Mucosa of stomach (tissue), 1 donor: ENCODE measurements around the gene EHMT1.

Source experiments
- H3K27me3 ChIP-seq: one replicate; pipeline ENCODE4 v1.7.0; 2013; ENCODE audit warnings: mild to moderate bottlenecking, low read length; ENCODE audit not compliant: control insufficient read depth, insufficient read depth
- H3K36me3 ChIP-seq: one replicate; pipeline ENCODE4 v1.7.0; 2013; ENCODE audit warnings: low read length; ENCODE audit not compliant: control insufficient read depth, insufficient read depth
- H3K4me1 ChIP-seq: one replicate; pipeline ENCODE4 v1.7.0; 2013; ENCODE audit warnings: mild to moderate bottlenecking, low read length; ENCODE audit not compliant: control insufficient read depth, insufficient read depth
- H3K4me3 ChIP-seq: one replicate; pipeline ENCODE4 v1.7.0; 2013; ENCODE audit warnings: low read length
- H3K9ac ChIP-seq: one replicate; pipeline ENCODE4 v1.7.0; 2013; ENCODE audit warnings: mild to moderate bottlenecking, low read length, moderate library complexity
- H3K9me3 ChIP-seq: one replicate; pipeline ENCODE4 v1.7.0; 2013; ENCODE audit warnings: mild to moderate bottlenecking, low read length, moderate library complexity; ENCODE audit not compliant: control insufficient read depth
- donor health status: Pancreatic carcinoma.

The EHMT1 gene

GRCh38 chr9:137828527-137829259 is 209.9 kb downstream of the EHMT1 start:
- Histone ChIP-seq H3K4me1 (no peaks in the 10 kb centered on the region), H3K27me3 (no peaks in the 10 kb centered on the region), H3K9ac (no peak overlapping the region), H3K36me3 (no peaks in the 10 kb centered on the region), H3K4me3 (no peak overlapping the region), H3K9me3 (no peaks in the 10 kb centered on the region)

- H3K9me3 ChIP-seq = no peaks in the 10 kb centered on the region
- no peak overlapping the region for H3K4me3 ChIP-seq
- no peaks in the 10 kb centered on the region for H3K36me3 ChIP-seq
- no peaks in the 10 kb centered on the region for H3K4me1 ChIP-seq
- no peak overlapping the region for H3K9ac ChIP-seq
- H3K27me3 ChIP-seq = no peaks in the 10 kb centered on the region
Observed at GRCh38 chr9:137829260-137829996, 210.6 kb downstream of the EHMT1 start.

DNA sequence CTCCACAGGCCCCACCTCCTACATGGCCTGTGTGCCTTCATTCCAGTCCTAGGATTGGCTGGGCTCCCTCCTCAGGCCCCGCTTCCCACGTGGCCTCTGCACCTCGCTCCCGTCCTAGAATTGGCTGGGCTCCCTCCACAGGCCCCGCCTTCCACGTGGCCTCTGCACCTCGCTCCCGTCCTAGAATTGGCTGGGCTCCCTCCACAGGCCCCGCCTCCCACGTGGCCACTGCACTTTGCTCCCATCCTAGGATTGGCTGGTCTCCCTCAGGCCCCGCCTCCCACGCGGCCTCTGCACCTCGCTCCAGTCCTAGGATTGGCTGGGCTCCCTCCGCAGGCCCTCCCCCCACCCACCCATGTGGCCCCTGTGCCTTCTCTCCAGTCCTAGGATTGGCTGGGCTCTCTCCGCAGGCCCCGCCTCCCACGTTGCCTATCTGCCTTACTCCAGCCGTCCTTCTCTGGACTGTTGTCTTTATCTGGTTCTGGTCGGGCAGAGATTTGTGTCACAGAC is 213.4 kb downstream of the EHMT1 start:
- Histone ChIP-seq H3K27me3 (no peaks in the 10 kb centered on the region), H3K36me3 (no peaks in the 10 kb centered on the region), H3K9ac (no peak overlapping the region), H3K4me1 (no peaks in the 10 kb centered on the region), H3K4me3 (no peak overlapping the region), H3K9me3 (no peaks in the 10 kb centered on the region)

DNA sequence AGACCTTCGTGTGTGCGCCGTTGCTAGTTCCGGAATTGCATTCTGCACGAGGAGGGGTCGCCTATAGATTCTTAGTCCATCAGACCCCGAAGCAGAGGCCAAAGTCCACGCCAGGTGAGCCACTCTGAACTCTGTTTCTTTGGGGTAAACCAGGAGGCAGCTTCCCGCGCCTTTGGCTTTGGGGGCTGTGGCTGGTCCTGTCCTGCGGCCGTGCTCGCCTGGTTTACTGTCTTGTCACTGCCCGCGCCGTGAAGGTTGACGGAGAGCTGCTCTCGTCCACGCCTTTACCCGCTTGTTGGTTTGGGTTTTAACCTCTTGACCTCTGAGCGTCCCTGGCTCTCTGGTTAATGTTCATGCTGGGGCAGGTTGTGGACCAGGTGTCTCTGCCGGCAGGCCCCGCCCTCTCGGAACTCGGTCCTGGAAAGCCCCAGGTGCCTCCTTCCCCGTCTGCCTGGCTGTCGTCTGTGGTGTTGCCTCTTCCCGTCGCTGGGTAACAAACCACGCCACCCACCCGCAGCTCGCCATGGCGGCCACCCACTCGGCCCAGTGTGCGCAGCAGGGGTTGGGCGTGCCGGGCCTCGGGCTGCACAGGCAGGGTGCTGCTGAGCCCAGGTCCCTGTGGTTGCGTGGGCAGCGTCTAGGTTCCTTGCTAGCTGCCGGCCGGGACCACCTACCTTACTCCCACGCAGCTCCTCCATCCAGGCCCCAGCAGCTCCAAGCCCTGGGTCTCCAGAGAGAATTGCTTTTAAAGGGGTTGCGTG is 214.2 kb downstream of the EHMT1 start:
- Histone ChIP-seq H3K36me3 (no peaks in the 10 kb centered on the region), H3K9me3 (no peaks in the 10 kb centered on the region), H3K27me3 (no peaks in the 10 kb centered on the region), H3K9ac (no peak overlapping the region), H3K4me1 (no peaks in the 10 kb centered on the region), H3K4me3 (no peak overlapping the region)

DNA sequence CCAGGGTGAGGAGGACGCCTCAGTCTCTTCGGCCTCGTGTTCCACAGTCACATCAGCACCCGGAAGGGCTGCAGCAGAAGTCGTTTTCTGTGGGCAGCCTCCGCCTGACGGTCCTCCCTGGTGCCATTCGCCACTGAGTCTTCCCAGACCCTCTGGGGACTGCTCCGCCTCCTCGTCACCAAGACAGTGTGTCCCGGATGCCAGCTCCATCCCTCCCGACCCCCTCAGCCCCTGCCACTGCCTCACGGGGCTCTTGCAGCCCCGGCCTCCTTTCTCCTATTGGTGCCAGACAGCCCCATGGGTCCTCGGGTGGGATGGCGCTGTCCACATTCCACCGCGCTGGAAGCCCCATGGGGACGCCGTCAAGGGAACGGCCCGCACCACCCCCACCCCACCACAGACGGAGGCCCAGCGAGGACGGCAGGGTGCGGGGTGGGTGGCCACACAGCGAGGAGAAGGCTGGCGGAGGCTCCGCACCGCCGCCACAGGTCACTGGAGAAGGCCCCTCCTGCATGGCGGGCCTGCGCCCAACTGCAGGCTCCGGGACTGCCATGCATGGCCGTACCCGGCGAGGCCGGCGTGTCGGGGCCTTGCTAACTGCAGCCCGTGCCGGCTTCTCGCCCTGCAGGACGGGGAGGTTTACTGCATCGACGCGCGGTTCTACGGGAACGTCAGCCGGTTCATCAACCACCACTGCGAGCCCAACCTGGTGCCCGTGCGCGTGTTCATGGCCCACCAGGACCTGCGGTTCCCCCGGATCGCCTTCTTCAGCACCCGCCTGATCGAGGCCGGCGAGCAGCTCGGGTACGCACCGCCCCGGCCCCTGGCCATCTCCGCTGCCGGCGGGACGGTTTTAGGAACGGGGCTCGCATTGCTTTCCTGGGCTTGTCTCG is 215.2 kb downstream of the EHMT1 start:
- Histone ChIP-seq H3K4me3 (no peak overlapping the region), H3K9me3 (no peaks in the 10 kb centered on the region), H3K36me3 (no peaks in the 10 kb centered on the region)

GRCh38 chr9:137834846-137835546 is 216.2 kb downstream of the EHMT1 start:
- H3K4me1 ChIP-seq = no peaks in the 10 kb centered on the region
- no peak overlapping the region for H3K4me3 ChIP-seq
- H3K36me3 ChIP-seq = no peaks in the 10 kb centered on the region
- H3K27me3 ChIP-seq = no peaks in the 10 kb centered on the region
- no peaks in the 10 kb centered on the region for H3K9me3 ChIP-seq
- H3K9ac ChIP-seq = no peak overlapping the region

More for the DNA sequence above, 215.2 kb downstream of the EHMT1 start:
- Histone ChIP-seq H3K27me3 (no peaks in the 10 kb centered on the region), H3K4me1 (no peaks in the 10 kb centered on the region), H3K9ac (no peak overlapping the region)

- no peak overlapping the region for H3K9ac ChIP-seq
- no peaks in the 10 kb centered on the region for H3K9me3 ChIP-seq
- no peaks in the 10 kb centered on the region for H3K36me3 ChIP-seq
- H3K4me1 ChIP-seq = no peaks in the 10 kb centered on the region
- no peaks in the 10 kb centered on the region for H3K27me3 ChIP-seq
- H3K4me3 ChIP-seq = no peak overlapping the region
Observed at GRCh38 chr9:137836151-137836830, 217.5 kb downstream of the EHMT1 start.

DNA sequence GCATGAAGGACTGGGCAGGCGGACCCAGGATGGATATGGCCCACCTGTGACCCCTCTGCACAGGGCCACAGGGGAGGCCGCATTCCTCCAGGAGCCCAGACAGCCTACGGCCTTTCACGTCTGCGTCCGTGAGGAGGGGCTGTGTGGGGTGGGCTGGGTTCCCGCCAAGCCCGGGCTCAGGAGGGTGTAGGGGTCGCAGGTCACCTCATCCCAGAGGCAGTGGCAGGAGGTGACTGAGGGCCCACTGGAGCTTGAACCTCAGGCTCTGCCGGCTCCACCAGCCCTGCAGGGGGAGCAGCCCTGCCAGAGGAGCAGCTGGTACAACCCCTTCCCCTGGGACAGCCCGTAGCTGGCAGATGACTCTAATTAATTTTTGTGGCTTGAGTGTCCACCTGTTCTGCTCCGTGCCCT is 218.0 kb downstream of the EHMT1 start:
- no peak overlapping the region for H3K4me3 ChIP-seq
- no peaks in the 10 kb centered on the region for H3K9me3 ChIP-seq
- no peaks in the 10 kb centered on the region for H3K36me3 ChIP-seq
- H3K9ac ChIP-seq = no peak overlapping the region
- H3K4me1 ChIP-seq = no peaks in the 10 kb centered on the region
- no peaks in the 10 kb centered on the region for H3K27me3 ChIP-seq

DNA sequence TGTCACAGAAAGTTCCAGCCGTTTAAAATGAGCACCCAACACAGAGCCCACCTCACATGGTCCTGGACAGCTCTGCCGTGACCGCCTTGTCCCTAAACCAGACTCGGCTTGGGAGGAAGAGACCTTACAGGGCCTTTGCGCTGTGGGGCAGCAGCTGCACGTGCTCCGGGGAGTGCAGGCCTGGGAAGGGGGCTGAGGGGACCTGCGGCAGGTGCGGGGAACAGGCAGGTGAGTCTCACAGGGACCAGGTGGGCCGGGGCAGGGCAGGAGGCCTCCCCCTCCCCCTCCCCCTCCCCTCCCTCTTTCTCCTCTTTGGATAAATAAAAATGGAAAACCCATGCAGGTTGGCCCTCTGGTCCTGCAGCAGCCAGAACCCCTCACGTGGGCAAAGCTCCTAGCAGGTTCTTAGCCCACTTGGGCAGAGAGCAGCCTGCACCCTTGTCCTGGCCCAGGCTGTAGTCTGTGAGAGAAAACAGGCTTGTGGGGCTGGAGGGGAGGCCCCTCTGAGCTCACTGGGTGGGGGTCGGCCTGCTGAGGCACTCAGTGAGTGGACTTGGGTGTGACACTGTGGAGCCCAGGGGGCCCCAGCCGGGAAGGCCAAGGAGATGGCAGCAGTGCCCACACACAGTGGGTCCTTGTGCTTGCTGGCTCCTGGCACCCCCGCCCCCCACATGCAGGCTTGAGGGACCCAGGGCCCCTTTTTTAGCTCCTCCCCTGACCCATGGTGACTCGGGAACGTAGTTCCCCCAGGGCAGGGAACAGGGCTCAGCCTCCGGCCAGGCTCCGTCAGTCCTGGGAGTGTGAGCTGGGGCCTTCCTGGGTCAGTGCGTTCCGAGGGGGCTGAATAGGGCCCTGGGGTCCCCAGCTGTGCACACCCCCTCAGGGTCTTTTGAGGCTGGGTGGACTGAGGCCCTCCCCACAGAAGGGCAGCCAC is 218.8 kb downstream of the EHMT1 start:
- H3K4me3 ChIP-seq = no peak overlapping the region
- H3K36me3 ChIP-seq = no peaks in the 10 kb centered on the region
- H3K9ac ChIP-seq = no peak overlapping the region
- H3K9me3 ChIP-seq = no peaks in the 10 kb centered on the region
- no peaks in the 10 kb centered on the region for H3K4me1 ChIP-seq
- H3K27me3 ChIP-seq = no peaks in the 10 kb centered on the region

GRCh38 chr9:137838576-137838975 is 219.8 kb downstream of the EHMT1 start:
- H3K36me3 ChIP-seq = no peaks in the 10 kb centered on the region
- H3K4me3 ChIP-seq = no peak overlapping the region
- no peaks in the 10 kb centered on the region for H3K9me3 ChIP-seq
- H3K9ac ChIP-seq = no peak overlapping the region
- H3K4me1 ChIP-seq = no peaks in the 10 kb centered on the region
- H3K27me3 ChIP-seq = no peaks in the 10 kb centered on the region
